HT-29 (cell line): Measurements from ENCODE around the gene VPS35. TPM values are rescaled to one million over a fixed set of nuclear protein-coding genes. Genes with fewer than 3 reads are reported as not detected.

Experiments
- DNase-seq: peaks from one replicate; pipeline ENCODE4 v3.0.0-alpha.2; 2015; ENCODE audit warnings: low spot score
- total RNA-seq: library from RNA; depleted of rRNA; stranded (reverse); fragments of >200 nt; shearing (Covaris generic); gene quantifications from 2 replicates; pipeline ENCODE4 v1.2.3, GENCODE V29; 2014; rRNA removed

Gene VPS35
- total RNA-seq, 1 experiment from 2014 or later: 34.8 TPM

DNA sequence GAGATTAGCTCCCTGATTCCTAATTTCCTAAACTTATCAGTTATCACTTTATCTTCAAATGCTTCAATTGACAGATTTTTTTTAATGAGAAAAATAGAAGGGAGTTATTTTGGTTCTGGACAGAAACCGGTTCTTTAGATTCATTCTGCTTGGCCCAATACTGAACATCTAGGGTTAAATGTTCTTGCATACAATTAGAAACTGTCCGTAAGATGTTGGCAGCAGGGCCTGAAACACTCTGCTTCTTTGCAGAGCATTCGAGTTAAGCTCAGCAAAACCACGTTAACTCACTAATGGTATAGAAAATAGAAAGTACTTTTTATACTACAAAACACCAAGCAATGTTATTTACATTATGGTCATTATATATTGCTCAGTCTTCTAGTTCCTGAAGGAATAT, 75.0 kb downstream of the VPS35 start:
- DNase-seq: no peak

DNA sequence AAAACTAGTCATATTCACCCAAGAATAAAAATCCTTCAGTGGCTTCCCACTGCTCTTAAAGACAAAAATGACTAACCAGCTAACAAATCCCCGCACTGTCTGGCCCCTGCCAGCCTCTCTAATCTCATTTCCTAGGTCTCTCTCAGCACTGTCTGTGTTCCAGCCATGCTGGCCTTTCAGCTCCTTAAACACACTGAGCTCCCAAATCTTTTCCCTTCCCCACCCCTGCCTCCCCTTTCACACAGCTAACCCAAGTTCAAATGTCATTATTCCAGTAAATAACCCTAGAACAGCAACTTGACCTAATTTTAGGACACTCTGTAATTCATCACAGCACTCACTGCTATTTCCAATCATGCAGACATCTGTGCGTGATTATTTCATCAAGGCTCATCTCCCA, 75.6 kb downstream of the VPS35 start:
- DNase-seq: no peak

DNA sequence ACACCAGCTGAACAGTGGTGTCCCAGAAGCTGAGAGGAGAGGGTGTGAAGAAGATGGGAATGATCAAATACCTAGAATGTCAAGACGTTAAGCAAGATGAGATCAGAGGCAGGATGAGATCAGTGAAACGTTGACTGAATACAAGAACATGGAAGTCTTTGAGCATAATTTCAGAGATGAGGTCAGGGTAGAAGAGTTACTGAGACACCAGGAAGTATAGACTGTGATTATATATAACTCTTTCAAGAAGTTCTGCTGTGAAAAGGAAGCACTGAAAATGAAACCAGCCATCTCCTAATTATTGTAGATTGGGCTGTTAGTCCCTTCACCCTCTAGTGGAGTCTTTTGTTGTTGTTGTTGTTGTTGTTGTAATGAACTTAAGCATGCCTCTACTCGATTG, 76.9 kb downstream of the VPS35 start:
- DNase-seq: no peak

DNA sequence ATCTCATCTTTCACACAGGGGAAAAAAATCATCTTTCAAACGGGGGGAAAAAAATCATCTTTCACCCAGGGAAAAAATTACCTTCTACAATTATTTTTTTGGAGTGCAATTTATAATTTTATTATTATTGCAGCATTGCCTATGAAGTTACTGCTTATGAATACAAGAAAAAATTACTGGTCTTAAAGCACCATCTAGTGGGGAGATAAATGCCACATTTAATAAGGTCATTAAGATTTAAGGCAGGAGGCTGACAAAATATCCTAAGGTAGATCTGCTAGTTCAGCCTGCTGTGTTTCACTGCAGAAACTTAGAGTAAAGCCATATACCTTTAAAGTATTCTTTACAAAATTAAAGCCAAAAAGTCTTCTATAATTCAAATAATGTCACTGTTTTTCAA, 81.4 kb downstream of the VPS35 start:
- peak; percentile 66 for DNase-seq

DNA sequence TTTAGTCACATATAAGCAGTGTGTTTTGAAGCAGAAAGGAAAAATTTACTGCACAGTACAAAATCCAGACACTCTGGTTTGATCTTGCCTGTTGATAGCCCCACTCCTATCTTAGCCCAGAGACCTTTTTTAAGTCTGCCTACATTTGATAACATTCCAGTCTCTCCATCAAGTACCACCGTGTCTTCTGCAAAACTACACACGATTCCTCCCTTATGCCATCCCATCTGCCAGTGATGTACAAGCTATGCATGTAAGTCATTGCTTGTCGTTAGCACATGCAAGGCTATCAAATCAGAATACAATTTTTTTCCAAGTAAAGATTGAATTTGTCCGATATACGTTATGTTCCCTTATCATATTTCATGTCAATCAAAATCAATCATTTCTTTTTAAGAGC, 82.7 kb downstream of the VPS35 start:
- DNase-seq: no peak

Other genes starting within 250 kb of the VPS35 start
- gene SHCBP1, start 67.8 kb downstream of the VPS35 start, total RNA-seq: 10.7 and 15.5 TPM in 2 replicates
- 20.6 and 25.0 TPM in 2 replicates for gene ORC6, start 481 bp upstream of the VPS35 start, total RNA-seq
- gene MYLK3, start 59.2 kb upstream of the VPS35 start, total RNA-seq: 0.21 and 0.53 TPM in 2 replicates
- 3.1 and 3.6 TPM in 2 replicates for gene C16orf87, start 142.0 kb upstream of the VPS35 start, total RNA-seq
- gene GPT2, start 195.2 kb upstream of the VPS35 start, total RNA-seq: 77.0 and 89.0 TPM in 2 replicates